Tibial nerve (tissue), 4 donors: Measurements from ENCODE around the gene HBP1.

ENCODE experiments used
- EP300 ChIP-seq, 2 donors: sonication (generic); formaldehyde crosslinking; IDR thresholded peaks; one replicate each; pipeline ENCODE4 v1.6.1; 2017; ENCODE audit warnings: antibody characterized with exemption in 2 of 2, mild to moderate bottlenecking in 1 of 2
- POLR2A ChIP-seq, 2 donors: fragments of 450-650 bp; IDR thresholded peaks; one replicate each; pipeline ENCODE4 v1.6.1; 2017; ENCODE audit warnings: antibody characterized with exemption in 2 of 2, mild to moderate bottlenecking in 2 of 2, moderate library complexity in 2 of 2
- TF ChIP-seq, protein P1 (sequence below), 5 experiments: fragments of 200-600 bp in 3 of 5; fragments of 450-650 bp in 2 of 5; sonication (generic) in 3 of 5; IDR thresholded peaks; one replicate each; pipeline ENCODE4 v1.5.1; 2016 to 2019; ENCODE audit warnings: antibody characterized with exemption in 5 of 5, mild to moderate bottlenecking in 3 of 5, moderate library complexity in 2 of 5

DNA sequence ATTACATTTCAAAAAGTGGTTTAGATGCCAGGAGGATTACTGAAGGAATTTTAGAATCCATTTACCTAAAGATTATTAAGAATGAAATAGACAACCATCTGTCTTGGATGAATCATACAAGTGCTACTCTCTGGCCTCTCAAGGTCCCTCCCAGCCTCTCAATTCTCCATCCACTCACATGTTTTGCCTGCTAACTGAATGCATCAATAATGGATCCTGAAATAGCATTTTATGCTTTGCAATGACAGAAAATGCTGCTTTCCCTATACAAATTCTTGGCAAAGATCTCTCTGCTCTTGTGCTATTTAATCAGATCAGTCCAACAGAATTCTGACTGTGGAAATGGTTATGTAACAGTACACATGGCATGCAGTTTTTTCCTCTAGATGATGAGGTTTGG is 68.1 kb downstream of the HBP1 start:
- TF ChIP-seq EP300 (IDR thresholded peaks at IDR 0.05) (no peak), POLR2A (IDR thresholded peaks at IDR 0.05) (no peak)
- TF ChIP-seq, protein P1, sequence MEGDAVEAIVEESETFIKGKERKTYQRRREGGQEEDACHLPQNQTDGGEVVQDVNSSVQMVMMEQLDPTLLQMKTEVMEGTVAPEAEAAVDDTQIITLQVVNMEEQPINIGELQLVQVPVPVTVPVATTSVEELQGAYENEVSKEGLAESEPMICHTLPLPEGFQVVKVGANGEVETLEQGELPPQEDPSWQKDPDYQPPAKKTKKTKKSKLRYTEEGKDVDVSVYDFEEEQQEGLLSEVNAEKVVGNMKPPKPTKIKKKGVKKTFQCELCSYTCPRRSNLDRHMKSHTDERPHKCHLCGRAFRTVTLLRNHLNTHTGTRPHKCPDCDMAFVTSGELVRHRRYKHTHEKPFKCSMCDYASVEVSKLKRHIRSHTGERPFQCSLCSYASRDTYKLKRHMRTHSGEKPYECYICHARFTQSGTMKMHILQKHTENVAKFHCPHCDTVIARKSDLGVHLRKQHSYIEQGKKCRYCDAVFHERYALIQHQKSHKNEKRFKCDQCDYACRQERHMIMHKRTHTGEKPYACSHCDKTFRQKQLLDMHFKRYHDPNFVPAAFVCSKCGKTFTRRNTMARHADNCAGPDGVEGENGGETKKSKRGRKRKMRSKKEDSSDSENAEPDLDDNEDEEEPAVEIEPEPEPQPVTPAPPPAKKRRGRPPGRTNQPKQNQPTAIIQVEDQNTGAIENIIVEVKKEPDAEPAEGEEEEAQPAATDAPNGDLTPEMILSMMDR (IDR thresholded peaks at IDR 0.05): no peak
